ENCODE results near the gene KCNJ12.

Gene KCNJ12

DNA sequence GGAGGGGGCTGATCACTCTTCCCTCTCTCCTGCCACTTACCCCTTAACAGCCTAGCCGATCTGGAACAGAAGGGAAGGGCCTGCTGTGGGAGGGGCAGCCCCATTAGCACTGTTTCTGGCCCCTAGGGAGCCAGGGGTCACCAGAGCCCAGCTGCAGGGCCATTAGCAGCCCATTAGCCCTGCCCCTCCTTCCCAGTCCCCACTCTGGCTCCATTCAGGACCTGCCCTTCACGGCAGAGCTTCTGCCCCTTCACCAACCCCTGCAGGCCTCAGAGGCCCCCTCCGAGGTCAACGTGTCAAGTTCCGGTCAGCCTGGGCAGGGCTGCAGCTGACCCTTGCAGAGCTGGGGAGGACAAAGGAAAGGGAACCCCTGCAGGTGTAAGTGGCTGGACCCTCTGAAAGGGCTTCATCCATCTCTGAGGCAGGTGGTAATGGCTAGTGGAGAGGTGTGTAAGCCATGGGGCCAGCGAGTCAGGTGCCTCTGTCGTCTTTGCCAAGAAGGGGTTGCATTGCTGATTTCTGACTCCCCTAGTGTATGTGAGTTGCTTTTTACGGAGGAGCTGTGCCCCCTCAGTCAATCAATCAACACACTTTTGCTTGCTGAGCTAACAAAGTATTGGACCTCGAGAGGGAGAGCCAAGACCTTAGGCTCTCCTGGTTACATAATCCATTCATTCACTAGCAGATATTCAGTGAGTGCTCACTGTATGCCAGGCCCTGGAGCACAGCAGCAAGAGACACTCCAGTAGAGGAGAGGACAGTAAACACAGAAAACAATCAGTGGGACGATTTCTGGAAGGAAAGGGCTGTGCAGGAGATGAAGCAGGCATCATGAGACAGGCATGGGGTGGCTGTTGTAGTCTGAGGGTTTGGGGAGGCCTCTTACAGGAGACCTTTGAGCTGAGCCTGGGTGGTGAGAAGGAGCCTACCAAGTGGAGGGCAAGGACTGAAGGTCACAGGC lies 18.2 kb upstream of the KCNJ12 start:
- H3K9ac ChIP-seq (ENCODE audit: insufficient read length): no peak overlapping the region
- H3K4me3 ChIP-seq: no peak overlapping the region
- no peak for DNase-seq (ENCODE audit: low read depth, low spot score)
- TF ChIP-seq EZH2 (IDR thresholded peaks at IDR 0.05) (no peak), POLR2AphosphoS5 (IDR thresholded peaks at IDR 0.05; ENCODE audit: borderline replicate concordance, low read depth, low read length) (no peak), FOXP2 (optimal IDR thresholded peaks at IDR 0.05; ENCODE audit: control extremely low read depth, extremely low read length, insufficient read depth) (no peak)
- no peaks in the 10 kb centered on the region for H3K36me3 ChIP-seq (ENCODE audit: insufficient read depth, low read length)
- no peaks in the 10 kb centered on the region for H3K9me3 ChIP-seq (ENCODE audit: low read depth, low read length)
- H3K27ac ChIP-seq: no peak overlapping the region

DNA sequence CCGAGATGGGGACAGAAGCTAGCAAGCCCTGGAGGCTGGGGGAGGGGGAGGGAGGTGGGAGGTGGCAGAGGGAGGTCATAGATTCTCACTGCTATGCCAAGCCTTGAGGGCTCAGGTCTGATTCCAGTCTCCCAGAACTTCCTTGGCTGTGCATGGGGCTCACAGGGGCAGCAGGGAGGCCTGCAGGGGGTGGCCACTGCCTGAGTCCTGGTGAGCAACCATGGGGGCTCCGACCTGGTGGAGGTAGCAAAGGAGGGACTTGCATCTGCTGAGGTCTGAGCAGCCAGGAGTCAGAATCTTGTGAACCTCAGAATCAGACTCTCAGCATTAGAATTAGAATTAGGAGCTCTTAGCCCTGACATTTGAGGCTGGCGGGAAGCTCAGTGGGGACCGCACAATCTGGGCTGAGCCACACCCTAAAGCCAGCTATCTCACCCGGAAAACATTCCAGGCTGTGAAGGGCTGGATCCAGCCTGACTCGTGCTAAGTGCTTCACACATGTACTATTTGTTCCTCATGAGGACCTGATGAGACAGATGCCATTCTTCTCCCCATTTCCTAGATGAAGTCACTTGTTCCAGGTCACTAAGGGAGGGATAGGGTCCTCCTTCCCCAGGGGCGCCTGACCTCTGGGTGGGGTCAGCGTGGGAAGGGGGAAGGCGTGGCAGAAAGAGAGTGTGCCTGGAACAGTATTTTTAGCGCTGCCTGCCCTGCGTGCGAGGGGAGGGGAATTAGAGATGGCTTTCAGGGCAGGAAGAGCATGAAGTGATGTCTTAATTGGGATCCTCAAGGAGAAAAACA lies 17.3 kb upstream of the KCNJ12 start:
- no peaks in the 10 kb centered on the region for H3K9me3 ChIP-seq (ENCODE audit: low read depth, low read length)
- H3K36me3 ChIP-seq (ENCODE audit: insufficient read depth, low read length): no peaks in the 10 kb centered on the region
- no peak overlapping the region for H3K27ac ChIP-seq
- DNase-seq (ENCODE audit: low read depth, low spot score): no peak
- no peak for TF ChIP-seq FOXP2 (optimal IDR thresholded peaks at IDR 0.05; ENCODE audit: control extremely low read depth, extremely low read length, insufficient read depth)
- no peak for TF ChIP-seq EZH2 (IDR thresholded peaks at IDR 0.05)
- no peak for TF ChIP-seq POLR2AphosphoS5 (IDR thresholded peaks at IDR 0.05; ENCODE audit: borderline replicate concordance, low read depth, low read length)
- H3K9ac ChIP-seq (ENCODE audit: insufficient read length): no peak overlapping the region
- no peak overlapping the region for H3K4me3 ChIP-seq

DNA sequence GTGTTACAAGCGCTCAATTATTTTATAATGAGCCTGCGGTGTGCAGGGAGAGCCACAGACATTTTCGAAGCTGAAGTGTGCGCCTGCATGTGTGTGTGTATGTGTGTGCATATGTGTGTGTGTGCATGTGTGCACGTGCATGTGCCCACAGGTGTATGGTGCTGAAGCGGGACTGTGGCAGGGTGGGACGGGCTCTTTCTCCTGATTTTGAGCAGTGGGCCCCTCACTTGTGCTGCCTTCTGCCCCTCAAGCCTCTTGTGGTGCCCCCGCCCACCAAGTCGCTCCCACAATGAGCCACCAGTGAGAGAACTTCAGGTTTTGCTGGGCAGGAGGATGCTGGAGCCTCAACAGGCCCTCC lies 16.7 kb upstream of the KCNJ12 start:
- H3K9me3 ChIP-seq (ENCODE audit: low read depth, low read length): no peaks in the 10 kb centered on the region
- no peak for TF ChIP-seq POLR2AphosphoS5 (IDR thresholded peaks at IDR 0.05; ENCODE audit: borderline replicate concordance, low read depth, low read length)
- TF ChIP-seq EZH2 (IDR thresholded peaks at IDR 0.05): no peak
- TF ChIP-seq FOXP2 (optimal IDR thresholded peaks at IDR 0.05; ENCODE audit: control extremely low read depth, extremely low read length, insufficient read depth): no peak
- H3K4me3 ChIP-seq: no peak overlapping the region
- no peak overlapping the region for H3K9ac ChIP-seq (ENCODE audit: insufficient read length)
- no peak for DNase-seq (ENCODE audit: low read depth, low spot score)
- H3K36me3 ChIP-seq (ENCODE audit: insufficient read depth, low read length): no peaks in the 10 kb centered on the region
- H3K27ac ChIP-seq: no peak overlapping the region

DNA sequence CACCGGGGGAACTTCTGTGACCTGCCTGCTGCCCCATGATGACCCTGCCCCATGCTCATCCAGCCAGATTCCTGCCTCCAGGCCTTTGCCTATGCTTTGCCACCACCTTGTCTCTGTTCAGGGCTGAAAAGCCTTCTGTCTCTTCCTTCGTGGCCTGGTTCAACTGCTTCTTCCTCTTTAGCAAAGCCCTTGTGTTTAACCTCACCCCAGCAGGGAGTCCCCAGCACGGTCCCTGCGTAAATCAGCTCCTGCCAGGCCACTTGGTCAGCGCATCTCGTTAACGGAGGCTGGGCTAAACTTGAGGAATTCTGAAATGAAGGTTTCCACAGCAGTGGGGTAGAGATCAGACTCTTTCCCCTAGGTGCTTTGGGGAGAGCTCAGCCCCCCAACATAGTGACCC lies 16.1 kb upstream of the KCNJ12 start:
- H3K9me3 ChIP-seq (ENCODE audit: low read depth, low read length): no peaks in the 10 kb centered on the region
- no peak overlapping the region for H3K27ac ChIP-seq
- H3K36me3 ChIP-seq (ENCODE audit: insufficient read depth, low read length): no peaks in the 10 kb centered on the region
- H3K4me3 ChIP-seq: no peak overlapping the region
- no peak overlapping the region for H3K9ac ChIP-seq (ENCODE audit: insufficient read length)
- no peak for TF ChIP-seq EZH2 (IDR thresholded peaks at IDR 0.05)
- no peak for TF ChIP-seq POLR2AphosphoS5 (IDR thresholded peaks at IDR 0.05; ENCODE audit: borderline replicate concordance, low read depth, low read length)
- TF ChIP-seq FOXP2 (optimal IDR thresholded peaks at IDR 0.05; ENCODE audit: control extremely low read depth, extremely low read length, insufficient read depth): no peak
- DNase-seq (ENCODE audit: low read depth, low spot score): no peak

DNA sequence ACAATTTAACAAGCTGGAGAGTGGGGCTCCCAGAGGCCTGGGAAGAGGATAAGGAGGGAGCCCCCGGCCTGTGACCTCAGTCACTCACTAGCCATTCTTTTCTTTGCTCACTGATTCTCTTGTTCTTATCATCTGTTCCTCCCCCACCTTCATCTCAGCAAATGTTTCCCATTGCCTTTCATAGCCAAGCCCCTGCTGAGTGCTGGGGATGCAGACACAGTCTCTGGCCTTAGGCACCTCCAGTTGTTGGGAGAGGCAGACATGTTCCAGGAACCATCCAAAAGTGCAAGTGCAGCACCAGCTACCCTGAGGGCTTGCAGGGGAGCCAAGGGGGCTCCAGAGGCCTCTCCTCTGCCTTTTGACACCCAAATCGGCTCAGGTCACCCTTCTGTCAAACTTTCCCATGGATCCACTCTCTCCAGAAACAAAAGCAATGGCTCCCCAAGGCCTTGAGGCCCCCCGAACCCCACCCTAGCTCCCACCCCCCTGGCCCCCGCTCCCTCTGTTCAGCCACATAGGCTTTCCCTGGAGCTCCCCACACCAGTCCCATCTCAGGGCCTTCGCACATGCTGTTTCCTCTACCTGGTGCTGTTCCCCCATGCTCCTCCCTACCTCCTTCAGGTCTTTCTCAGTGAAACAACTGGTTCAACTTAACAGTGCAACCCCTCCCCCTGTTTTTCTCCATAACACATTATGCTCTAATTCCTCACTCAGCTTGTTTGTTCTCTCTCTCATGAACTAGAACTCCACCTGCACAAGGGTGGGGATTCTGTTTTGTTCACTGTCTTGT lies 14.9 kb upstream of the KCNJ12 start:
- TF ChIP-seq POLR2AphosphoS5 (IDR thresholded peaks at IDR 0.05; ENCODE audit: borderline replicate concordance, low read depth, low read length): no peak
- TF ChIP-seq EZH2 (IDR thresholded peaks at IDR 0.05): no peak
- no peak for TF ChIP-seq FOXP2 (optimal IDR thresholded peaks at IDR 0.05; ENCODE audit: control extremely low read depth, extremely low read length, insufficient read depth)
- no peaks in the 10 kb centered on the region for H3K9me3 ChIP-seq (ENCODE audit: low read depth, low read length)
- no peak overlapping the region for H3K4me3 ChIP-seq
- H3K27ac ChIP-seq: no peak overlapping the region
- DNase-seq (ENCODE audit: low read depth, low spot score): no peak
- H3K9ac ChIP-seq (ENCODE audit: insufficient read length): no peak overlapping the region
- H3K36me3 ChIP-seq (ENCODE audit: insufficient read depth, low read length): no peaks in the 10 kb centered on the region

DNA sequence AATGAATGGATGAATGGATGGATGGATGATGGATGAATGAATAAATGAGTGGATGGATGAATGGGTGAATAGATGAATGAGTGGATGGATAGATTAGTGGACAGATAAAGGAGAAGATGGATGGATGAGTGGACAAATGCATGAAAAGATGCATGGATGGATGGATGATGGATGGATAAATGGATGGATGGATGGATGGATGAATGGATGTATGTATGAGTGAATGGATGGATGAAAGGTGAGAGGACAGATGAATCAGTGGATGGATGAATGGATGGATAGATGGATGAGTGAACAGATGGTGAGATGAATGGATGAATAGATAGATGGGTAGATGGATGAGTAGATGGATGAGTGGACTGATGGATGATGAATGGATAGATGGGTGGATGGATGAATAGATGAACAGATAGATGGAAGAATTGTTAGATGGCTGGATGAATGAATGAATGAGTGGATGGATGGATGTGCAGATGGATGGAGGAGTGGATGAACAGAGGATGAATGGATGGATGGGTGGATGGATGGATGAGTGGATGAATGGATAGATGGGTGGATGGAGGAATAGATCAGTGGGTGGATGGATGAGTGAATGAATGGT lies 13.7 kb upstream of the KCNJ12 start:
- no peaks in the 10 kb centered on the region for H3K36me3 ChIP-seq (ENCODE audit: insufficient read depth, low read length)
- no peak for TF ChIP-seq EZH2 (IDR thresholded peaks at IDR 0.05)
- no peak for TF ChIP-seq FOXP2 (optimal IDR thresholded peaks at IDR 0.05; ENCODE audit: control extremely low read depth, extremely low read length, insufficient read depth)
- TF ChIP-seq POLR2AphosphoS5 (IDR thresholded peaks at IDR 0.05; ENCODE audit: borderline replicate concordance, low read depth, low read length): no peak
- no peak for DNase-seq (ENCODE audit: low read depth, low spot score)
- H3K27ac ChIP-seq: no peak overlapping the region
- no peak overlapping the region for H3K9ac ChIP-seq (ENCODE audit: insufficient read length)
- no peaks in the 10 kb centered on the region for H3K9me3 ChIP-seq (ENCODE audit: low read depth, low read length)
- no peak overlapping the region for H3K4me3 ChIP-seq

DNA sequence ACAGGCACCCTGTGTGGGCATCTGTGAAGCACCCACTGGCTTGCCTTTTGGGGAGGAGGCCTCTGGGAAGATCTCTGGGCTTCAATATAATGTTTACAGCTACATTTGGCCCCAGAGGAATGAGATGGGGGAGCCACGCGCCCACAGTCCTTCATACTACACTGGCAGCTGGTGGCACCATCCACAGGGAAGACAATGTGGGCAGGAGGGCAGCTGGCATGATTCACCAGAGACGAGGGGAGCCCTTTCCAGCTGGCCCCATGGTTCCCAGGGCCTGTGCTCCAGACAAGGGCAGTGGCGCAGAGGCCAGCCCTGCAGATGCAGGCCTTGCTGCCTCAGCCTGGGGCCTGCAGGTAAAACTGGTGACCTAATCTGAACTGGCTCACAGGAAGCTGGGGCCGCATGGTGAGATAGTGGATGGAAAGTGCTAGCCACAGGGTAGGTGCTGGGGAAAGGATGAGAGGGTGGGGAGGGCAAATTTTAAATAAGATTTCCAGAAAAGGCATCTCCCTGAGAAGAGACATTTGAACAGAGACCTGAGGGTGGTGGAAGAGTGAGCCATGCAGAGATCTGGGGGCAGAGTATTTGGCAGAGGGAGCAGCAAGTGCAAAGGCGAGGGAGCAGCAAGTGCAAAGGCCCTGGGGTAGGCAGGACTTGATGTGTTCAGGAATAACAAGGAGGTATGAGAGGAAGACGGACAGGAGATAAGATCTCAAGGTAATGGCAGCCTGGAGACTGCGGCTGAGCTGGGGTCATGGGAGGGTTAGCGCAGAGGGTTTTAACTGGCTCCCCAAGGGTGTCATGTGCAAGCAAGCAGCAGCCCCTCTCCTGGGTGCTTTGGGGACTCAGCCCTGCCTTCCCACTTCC lies 12.1 kb upstream of the KCNJ12 start:
- TF ChIP-seq EZH2 (IDR thresholded peaks at IDR 0.05) (no peak), FOXP2 (optimal IDR thresholded peaks at IDR 0.05; ENCODE audit: control extremely low read depth, extremely low read length, insufficient read depth) (no peak), POLR2AphosphoS5 (IDR thresholded peaks at IDR 0.05; ENCODE audit: borderline replicate concordance, low read depth, low read length) (no peak)
- no peak overlapping the region for H3K9ac ChIP-seq (ENCODE audit: insufficient read length)
- H3K36me3 ChIP-seq (ENCODE audit: insufficient read depth, low read length): no peaks in the 10 kb centered on the region
- H3K27ac ChIP-seq: no peak overlapping the region
- H3K9me3 ChIP-seq (ENCODE audit: low read depth, low read length): no peaks in the 10 kb centered on the region
- no peak overlapping the region for H3K4me3 ChIP-seq
- no peak for DNase-seq (ENCODE audit: low read depth, low spot score)
